DMS 273 (cell line): ENCODE data around the gene CNOT6L.

ENCODE experiments used
- DNase-seq: peaks from one replicate; lab custom pipeline; 2025; ENCODE audit not compliant: unreplicated experiment; lab: John Stamatoyannopoulos, UW

The CNOT6L gene

GRCh38 chr4:77713884-77714283, 105.3 kb downstream of the CNOT6L start:
- DNase-seq: no peak

DNA sequence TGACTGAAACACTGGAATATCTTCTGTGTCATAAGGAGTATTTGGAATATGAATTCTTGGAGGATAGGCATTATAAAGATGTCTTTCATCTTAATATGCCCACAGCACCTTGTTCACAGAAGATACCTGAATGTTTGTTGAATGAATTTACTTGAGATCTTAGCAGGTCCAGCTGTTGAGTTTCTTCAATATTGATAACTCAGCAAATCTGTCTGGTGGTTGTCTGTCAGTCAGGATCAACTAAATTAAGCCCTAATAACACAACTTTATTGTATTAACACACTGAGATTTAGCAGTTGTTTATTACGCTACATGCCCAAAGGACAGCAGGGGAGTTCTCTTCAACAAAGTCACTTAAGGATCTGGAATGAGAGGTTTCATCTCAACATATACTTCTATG, 106.5 kb downstream of the CNOT6L start:
- no peak for DNase-seq

GRCh38 chr4:77711469-77711868, 107.7 kb downstream of the CNOT6L start:
- no peak for DNase-seq

DNA sequence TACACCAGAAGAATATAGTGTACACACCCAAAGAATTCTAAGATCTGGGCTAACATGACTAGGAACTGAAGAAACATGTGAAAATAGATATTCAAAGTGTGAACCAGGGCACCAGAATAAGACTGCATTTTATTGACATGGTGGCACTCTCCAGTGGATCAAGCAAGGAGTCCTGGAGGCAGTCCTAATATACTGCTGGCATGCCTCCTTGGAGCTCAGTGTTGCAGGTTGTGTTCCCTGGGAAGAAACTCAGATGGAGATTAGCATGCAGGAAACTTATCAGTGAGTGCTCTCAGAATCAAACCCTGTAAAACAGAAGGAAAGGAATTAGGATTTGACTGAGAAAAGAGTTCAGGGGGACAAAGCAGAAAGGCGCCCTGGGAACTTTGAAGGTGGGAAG, 108.5 kb downstream of the CNOT6L start:
- DNase-seq: no peak

DNA sequence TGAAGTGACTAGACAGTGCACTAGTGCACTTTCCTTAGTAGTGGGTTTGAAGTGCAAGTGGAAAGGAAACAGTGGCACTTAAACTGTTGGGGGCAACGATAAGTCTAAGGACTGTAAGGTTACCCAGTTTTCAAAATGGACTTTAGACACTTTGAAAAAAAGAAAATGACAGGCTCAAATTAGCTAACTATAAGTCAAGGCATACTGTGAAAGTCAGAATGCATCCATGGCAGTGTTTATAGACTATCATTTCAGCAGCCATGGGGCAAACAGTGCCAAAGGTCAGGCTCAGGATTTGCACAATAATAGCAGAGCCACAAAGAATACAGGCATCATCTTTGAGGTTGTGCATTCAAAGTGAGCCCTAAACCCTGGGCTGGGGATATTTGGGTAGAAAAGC, 109.1 kb downstream of the CNOT6L start:
- DNase-seq: no peak

DNA sequence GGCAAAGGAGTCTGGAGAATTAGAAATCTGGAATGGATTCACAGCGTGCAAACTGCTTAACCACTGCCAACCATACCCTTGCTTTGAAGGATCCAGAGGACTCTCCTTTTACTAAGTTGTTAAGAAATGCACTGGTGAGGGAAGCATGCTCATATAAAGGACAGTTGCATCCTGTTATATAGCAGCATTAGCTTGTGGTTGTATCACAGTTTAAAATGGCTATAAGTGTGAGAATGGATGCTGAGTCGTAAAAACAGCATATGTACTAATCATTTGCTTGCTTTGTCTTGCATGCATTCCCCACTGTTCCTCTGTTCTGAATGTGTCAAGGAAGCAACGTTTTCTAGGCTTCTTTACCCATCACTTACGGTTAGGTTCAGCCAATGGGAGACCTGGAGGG, 112.5 kb downstream of the CNOT6L start:
- DNase-seq: no peak

GRCh38 chr4:77703666-77704065, 115.5 kb downstream of the CNOT6L start:
- no peak for DNase-seq

DNA sequence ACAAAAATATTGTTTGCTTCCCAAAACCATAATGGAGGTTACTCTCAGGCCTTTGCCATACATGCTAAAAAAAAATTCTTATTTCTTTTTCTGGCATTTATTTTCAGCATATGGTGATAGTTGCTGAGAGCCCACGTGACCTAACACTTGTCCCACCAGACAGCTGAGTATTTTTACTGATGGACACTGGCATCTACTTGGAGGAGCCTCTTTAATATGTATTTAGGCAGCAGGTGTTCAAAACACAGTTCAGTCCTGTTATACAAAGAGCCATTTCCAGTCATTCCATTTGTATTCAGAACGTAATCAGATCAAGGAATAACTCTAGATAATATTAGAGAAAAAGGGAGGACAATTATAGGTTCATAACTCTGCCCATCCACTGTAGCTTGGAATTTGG, 118.0 kb downstream of the CNOT6L start:
- DNase-seq: no peak

DNA sequence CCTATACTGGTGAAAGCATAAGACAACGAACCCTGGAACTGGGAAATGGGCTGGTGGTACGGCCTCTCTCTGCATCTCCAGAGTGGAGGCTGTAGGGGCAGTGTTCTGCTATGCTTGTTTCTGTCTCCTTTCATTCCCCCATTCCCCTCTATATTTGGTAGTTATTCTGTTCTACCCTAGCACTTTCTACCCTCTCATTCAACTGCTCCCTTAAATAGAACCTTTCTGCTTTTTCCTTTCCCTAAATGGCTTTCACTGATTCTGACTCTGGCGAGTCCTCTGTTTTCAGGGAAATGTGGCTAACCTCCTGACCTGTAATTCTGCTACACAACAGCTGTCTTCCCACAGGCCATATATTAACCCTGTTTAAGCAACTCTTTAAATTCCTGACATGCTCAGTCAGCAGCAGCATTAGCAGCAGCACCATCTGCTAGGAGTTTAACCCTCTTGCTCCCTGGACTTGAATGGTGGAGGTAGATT, 119.4 kb downstream of the CNOT6L start:
- DNase-seq: peak; percentile 88

- peak; percentile 68 for DNase-seq
Observed at GRCh38 chr4:77697860-77698590, 121.1 kb downstream of the CNOT6L start.

GRCh38 chr4:77695774-77696173, 123.4 kb downstream of the CNOT6L start:
- no peak for DNase-seq

DNA sequence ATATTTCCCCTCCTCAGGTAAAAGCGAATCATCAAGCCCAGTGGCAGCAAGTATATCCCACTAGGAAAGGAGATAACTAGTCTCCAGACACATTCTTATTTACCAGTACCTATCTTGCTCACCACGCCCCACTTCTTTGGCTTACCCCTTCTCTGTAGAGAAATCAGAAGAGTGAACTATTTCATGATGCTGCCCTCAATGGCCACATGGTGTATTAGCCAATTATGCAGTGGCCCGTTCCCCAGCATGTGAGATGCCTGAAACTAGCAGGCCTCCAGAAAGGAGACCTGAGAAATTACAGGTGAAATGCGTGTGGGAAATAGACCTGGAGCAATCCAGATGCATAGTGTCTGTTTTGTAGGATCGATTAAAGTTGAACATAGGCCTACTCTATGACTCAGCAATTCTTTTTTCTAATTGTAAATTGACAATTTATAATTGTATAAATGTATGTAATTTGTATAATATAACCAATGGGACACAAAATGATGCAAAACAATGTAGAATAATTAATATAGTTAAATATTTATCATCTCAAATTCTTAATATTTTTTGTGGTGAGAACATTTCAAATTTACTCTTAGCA, 126.2 kb downstream of the CNOT6L start:
- no peak for DNase-seq

GRCh38 chr4:77681792-77682191, 137.4 kb downstream of the CNOT6L start:
- DNase-seq: no peak

GRCh38 chr4:77676842-77677241, 142.3 kb downstream of the CNOT6L start:
- no peak for DNase-seq

DNA sequence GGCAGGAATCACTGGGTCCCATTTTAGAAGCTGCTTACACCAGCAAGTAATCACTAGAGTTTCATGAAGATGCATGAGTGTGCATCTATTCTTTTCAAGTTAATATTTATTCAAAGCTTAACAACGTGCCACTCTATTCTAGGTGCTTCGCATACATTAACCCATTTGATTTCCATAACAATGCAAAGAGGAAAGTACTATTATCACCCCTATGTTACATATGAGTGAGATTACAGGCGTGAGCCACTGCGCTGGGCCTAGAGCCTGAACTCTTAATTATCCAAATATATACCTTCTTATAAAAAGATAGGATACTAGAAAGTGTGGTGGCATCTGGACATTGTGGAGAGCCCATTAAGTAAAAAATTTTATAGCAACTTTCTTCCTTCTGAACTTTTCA, 148.1 kb downstream of the CNOT6L start:
- DNase-seq: no peak

GRCh38 chr4:77669946-77670590, 149.1 kb downstream of the CNOT6L start:
- peak; percentile 13 for DNase-seq

GRCh38 chr4:77665381-77666069, 153.6 kb downstream of the CNOT6L start:
- DNase-seq: no peak
